Stimulated activated memory B cell treated with anti-CD40 and anti-IgM and Interleukin-4, amounts not matched to agents 10 μg/mL and 1 μg/mL and 100 μg/mL, for 72 hours (primary cell): ENCODE data around the gene MZT2A.
"Not testable (repeated sequence)": the region's sequence is repeated elsewhere in the genome, so short reads cannot be mapped to it uniquely, and the experiment has no call there.

Experiments used
- ATAC-seq: fragments of 150-1000 bp; cut with Tn5 transposase; 2 replicates; pipeline ENCODE4 v1.10.0; 2021
- H3K27ac Mint-ChIP-seq: one replicate; pipeline ENCODE4 v1.8.0; 2022; ENCODE audit warnings: mild to moderate bottlenecking, mixed read lengths
- H3K27me3 Mint-ChIP-seq: one replicate; pipeline ENCODE4 v1.8.0; 2022; ENCODE audit warnings: mixed read lengths
- H3K36me3 Mint-ChIP-seq: one replicate; pipeline ENCODE4 v1.8.0; 2022; ENCODE audit warnings: mixed read lengths
- H3K4me1 Mint-ChIP-seq: one replicate; pipeline ENCODE4 v1.8.0; 2022; ENCODE audit warnings: mixed read lengths
- H3K4me3 Mint-ChIP-seq: one replicate; pipeline ENCODE4 v1.8.0; 2022; ENCODE audit warnings: mild to moderate bottlenecking, moderate library complexity, mixed read lengths
- H3K9me3 Mint-ChIP-seq: one replicate; pipeline ENCODE4 v1.8.0; 2022; ENCODE audit warnings: mixed read lengths

Gene MZT2A

DNA sequence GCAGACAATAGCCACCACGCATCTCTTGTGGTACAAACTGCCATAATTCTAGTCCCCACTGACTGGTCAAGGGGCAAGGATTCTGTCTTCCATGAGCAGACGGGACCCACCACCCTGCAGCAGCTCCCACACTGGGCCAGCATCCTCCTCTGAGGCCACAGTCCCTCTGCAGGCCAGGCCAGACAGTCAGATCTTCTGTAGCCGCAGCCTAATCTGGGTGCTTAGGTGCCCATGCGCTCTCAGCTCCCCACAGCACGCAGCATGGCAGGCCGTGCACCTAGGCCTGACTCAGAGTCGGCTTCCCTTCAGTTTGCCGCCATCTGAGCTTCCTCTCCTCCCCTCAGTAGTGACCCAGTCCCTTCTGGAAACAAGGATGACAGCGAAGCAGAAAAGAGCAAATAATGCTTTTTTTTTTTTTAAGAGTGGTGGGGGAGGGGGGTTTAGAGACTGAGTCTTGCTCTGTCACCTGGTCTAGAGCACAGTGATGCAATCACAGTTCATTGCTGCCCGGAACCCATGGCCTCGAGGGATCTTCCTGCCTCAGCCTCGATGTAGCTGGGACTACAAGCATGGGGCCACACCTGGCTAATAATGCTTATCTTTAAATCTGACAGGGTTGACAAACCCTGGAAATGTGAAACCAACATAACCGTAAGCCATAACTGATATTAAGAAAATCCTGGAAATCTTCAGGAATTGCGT is 5.8 kb downstream of the MZT2A start:
- Mint-ChIP-seq H3K4me1 (peaks cover 32% of the 10 kb centered on the region), H3K36me3 (peaks cover 26% of the 10 kb centered on the region)
- H3K4me3 Mint-ChIP-seq, ATAC-seq, H3K27me3 Mint-ChIP-seq, H3K27ac Mint-ChIP-seq, H3K9me3 Mint-ChIP-seq: not testable (repeated sequence)

DNA sequence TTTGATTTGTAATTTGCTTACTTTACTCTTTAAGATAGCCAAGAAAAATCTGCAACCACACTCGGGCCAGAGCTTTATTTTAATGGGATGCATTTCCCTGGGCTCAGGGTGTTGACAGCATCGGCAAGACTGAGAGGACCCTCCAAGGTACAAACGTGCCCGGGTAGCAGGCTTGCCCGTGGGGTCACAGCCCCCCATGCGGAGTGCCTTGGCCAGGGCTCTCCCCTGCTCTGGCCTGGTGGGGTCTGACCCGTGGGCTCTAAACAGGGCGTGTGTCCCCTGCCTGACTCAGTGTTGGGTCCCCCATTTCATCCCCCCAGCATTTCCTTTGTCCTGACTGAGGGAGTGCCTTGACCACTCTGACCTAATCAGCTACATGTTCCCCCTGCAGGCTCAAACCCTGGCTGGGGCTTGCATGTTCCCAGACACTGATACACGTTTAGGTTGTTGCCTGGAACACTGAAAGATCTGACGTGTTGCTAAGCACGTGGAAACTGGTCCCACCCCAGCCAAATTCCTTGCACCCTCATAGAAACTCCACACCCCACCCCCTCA is 7.2 kb downstream of the MZT2A start:
- not testable (repeated sequence) for H3K9me3 Mint-ChIP-seq, H3K4me3 Mint-ChIP-seq, H3K27me3 Mint-ChIP-seq, ATAC-seq, H3K27ac Mint-ChIP-seq
- Mint-ChIP-seq H3K4me1 (peaks cover 18% of the 10 kb centered on the region), H3K36me3 (peaks cover 21% of the 10 kb centered on the region)

DNA sequence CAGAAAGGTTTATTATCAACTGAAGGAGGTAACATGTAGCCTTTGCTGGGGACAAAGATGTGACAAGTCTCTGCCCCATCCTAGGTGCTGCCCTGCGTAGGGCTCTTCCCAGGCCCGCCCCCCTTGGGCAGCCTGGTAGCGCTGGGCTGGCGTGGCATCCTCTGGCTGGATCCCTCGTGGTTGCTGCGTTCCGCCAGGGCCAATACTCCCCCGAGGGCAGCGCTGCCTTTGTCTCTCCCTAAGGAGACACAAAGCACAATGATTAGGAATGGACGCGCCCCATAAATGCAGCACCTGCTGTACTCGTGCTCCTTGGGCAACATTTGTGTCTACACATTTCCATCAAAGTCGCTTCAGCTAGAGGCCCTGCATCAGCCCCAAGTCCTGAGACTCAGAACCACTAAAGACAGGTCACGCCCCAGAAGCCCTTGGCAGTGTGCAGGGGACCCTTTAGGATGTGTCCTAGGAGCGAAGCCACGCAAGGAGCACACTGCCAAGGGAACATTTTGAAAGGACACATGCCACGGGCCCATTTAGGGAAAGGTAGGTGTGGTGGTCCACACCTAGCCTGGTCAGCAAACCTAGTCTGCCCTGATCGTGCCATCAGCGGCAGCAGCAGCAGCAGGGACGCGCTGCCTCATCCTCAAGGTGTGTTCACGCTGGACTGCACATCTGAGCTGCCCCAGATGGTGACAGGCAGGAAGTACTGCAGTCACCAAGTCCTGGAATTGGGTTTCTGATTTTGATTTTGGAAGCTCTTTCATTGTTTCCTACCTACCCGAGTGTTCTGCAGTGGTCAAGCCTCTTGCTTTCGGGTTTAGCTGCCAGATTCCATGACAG is 8.0 kb downstream of the MZT2A start:
- not testable (repeated sequence) for H3K27me3 Mint-ChIP-seq, H3K9me3 Mint-ChIP-seq, H3K4me3 Mint-ChIP-seq, ATAC-seq, H3K27ac Mint-ChIP-seq
- peaks cover 15% of the 10 kb centered on the region for H3K4me1 Mint-ChIP-seq
- H3K36me3 Mint-ChIP-seq = peaks cover 21% of the 10 kb centered on the region

DNA sequence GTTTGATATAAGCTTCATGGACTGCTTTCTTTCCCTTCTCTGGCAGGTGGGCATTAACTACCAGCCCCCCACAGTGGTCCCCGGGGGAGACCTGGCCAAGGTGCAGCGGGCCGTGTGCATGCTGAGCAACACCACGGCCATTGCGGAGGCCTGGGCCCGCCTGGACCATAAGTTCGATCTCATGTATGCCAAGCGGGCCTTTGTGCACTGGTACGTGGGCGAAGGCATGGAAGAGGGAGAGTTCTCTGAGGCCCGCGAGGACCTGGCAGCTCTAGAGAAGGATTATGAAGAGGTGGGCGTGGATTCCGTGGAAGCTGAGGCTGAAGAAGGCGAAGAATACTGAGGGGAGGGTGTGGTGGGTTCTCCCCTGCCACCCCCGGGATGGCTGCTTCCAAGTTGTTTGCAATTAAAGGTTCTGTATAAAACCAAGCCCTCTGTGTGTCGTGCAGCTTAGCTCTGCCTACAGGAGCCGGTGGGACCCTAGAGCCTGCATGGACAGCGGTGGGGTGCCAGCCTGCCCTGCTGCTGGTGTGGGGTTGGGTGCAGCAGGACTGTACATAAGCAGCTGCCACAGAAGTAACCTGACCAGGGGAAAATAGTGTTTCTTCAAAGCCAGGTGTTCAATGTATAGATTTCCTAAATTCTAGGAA is 9.6 kb downstream of the MZT2A start:
- not testable (repeated sequence) for H3K4me3 Mint-ChIP-seq, H3K27me3 Mint-ChIP-seq, H3K27ac Mint-ChIP-seq, H3K9me3 Mint-ChIP-seq, H3K4me1 Mint-ChIP-seq, ATAC-seq
- peaks cover 14% of the 10 kb centered on the region for H3K36me3 Mint-ChIP-seq

DNA sequence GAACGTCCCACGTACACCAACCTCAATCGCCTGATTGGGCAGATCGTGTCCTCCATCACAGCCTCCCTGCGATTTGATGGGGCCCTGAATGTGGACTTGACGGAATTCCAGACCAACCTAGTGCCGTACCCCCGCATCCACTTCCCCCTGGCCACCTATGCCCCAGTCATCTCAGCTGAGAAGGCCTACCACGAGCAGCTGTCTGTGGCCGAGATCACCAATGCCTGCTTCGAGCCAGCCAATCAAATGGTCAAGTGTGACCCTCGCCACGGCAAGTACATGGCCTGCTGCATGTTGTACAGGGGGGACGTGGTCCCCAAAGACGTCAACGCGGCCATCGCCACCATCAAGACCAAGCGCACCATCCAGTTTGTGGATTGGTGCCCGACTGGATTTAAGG is 11.8 kb downstream of the MZT2A start:
- H3K4me3 Mint-ChIP-seq, H3K27me3 Mint-ChIP-seq, H3K4me1 Mint-ChIP-seq, ATAC-seq, H3K27ac Mint-ChIP-seq, H3K9me3 Mint-ChIP-seq: not testable (repeated sequence)
- peaks cover 19% of the 10 kb centered on the region for H3K36me3 Mint-ChIP-seq

DNA sequence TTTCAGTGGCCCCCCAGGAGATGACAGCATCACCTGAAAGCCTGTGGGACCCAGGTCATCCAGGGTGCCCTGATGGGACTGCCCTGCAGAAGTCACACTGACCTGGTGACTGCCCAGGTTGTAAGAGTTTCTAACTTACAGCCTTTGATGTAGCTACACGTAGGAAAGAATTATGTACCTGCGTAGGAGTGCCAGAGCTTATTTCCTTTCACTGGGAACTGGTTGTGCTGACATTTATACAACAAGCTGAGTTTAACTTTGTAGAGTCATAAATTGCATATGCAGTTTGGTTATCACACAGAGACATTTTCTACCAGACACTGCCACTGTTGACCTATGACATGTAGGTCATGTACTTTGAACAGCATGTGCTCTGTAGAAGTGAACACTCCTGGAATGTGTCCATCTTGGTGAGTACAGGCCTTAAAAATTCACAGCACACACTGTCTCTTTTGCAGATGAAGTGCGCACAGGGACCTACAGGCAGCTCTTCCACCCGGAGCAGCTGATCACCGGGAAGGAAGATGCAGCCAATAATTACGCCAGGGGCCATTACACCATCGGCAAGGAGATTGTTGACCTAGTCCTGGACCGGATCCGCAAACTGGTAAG is 13.2 kb downstream of the MZT2A start:
- not testable (repeated sequence) for ATAC-seq, H3K9me3 Mint-ChIP-seq, H3K4me1 Mint-ChIP-seq, H3K27me3 Mint-ChIP-seq, H3K27ac Mint-ChIP-seq, H3K4me3 Mint-ChIP-seq
- peaks cover 19% of the 10 kb centered on the region for H3K36me3 Mint-ChIP-seq

DNA sequence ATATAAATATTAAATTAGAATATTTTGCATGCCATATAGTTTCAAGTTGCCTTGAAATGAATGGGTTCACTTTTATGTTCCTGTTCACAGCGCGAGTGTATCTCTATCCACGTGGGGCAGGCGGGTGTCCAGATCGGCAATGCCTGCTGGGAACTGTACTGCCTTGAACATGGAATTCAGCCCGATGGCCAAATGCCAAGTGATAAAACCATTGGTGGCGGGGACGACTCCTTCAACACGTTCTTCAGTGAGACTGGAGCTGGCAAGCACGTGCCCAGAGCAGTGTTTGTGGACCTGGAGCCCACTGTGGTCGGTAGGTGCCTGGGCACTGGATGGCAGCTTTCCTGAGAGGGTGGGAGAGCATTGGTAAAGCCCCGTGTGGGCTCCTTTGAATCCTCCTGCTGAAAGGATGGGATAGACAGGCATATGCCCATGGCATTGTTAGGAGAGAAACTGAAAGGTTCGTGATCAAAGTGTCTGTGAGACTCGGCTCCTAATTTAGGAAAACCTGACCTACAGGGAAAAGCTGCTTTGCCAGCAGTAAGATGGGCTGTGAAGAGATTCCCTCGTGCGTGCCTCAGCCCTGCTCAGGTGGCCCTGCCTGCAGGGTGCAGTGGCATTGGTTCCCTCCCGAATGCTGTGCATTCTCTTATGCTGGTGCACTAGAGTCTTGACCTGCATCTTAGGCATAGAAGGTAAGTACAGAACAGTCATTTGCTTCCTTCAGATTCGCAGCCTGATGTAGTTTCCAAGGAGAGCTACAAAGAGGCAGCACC is 13.9 kb downstream of the MZT2A start:
- H3K36me3 Mint-ChIP-seq = peaks cover 15% of the 10 kb centered on the region
- not testable (repeated sequence) for H3K9me3 Mint-ChIP-seq, H3K4me3 Mint-ChIP-seq, H3K27me3 Mint-ChIP-seq, ATAC-seq, H3K4me1 Mint-ChIP-seq, H3K27ac Mint-ChIP-seq

DNA sequence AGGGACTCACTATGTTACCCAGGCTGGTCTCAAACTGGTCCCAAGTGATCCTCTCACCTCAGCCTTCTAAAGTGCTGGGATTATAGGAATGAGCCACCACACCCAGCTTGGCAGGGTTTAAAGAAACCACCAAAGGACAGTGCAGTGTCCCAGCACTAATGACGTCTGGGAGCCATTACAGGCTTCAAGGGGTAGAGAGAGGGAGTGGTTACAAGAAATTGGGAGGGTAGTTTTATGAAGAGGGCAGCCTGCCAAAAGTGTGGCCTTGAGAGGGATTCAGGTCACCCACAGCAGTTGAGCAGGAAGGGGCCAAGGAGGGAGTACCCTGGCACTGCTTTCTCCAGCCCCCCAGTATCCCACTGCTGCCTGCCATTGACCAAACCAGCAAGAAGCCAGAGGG is 15.0 kb downstream of the MZT2A start:
- not testable (repeated sequence) for ATAC-seq, H3K4me1 Mint-ChIP-seq, H3K36me3 Mint-ChIP-seq, H3K27ac Mint-ChIP-seq, H3K27me3 Mint-ChIP-seq, H3K4me3 Mint-ChIP-seq, H3K9me3 Mint-ChIP-seq

DNA sequence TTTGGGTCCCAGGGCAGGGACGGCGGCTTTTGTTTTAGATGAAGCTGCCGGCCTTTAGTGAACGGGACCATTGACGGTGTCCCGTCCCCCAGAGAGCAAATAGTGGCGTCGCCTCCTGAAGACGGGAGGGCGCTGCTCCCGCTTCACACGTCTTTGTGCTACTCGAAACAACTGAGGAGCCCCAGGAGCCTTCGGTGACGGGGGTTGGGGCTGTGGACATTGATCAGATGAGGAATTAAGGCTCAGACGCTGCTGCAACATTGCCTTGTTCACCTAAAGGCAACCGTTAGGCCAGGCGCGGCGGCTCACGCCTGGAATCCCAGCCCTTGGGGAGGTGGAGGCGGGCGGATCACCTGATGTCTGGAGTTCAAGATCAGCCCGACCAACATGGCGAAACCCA is 15.8 kb downstream of the MZT2A start:
- ATAC-seq, H3K36me3 Mint-ChIP-seq, H3K27ac Mint-ChIP-seq: not testable (repeated sequence)

DNA sequence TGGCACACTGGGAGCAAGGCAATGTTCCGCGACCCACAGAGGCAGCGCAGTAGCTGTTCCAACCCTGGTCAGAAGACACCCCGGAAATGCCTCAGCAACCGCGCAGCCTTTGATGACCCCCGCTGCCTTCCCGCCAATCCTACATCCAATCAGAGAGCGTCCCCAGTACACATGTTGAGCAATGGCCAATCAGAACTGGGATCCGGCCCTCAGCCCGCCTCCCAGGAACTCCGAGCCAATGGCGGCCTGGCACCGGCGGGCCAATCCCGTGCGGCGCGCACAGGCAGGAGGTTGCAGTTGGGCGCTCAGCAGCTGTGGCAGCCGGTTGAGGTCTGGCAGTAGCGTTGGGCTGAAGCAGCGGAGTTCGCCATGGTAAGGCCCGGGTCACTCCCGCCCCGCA is 16.4 kb downstream of the MZT2A start, which contains the start of gene TUBA3D:
Gene TUBA3D, plus strand, starts transcription at position 289 of the 400 bp plus-strand sequence. Its CDS starts 81 bp downstream, at position 370.
- Mint-ChIP-seq H3K27ac (no peak within 1 kb of the TSS), H3K4me1 (no peaks in the 10 kb centered on the region), H3K27me3 (no peaks in the 10 kb centered on the region), H3K9me3 (no peaks in the 10 kb centered on the region), H3K4me3 (no peak within 1 kb of the TSS), H3K36me3 (peaks cover 5% of the 10 kb centered on the region)
- no peak for ATAC-seq

More for the DNA sequence above, 15.8 kb downstream of the MZT2A start:
- not testable (repeated sequence) for H3K4me1 Mint-ChIP-seq, H3K9me3 Mint-ChIP-seq, H3K4me3 Mint-ChIP-seq, H3K27me3 Mint-ChIP-seq

DNA sequence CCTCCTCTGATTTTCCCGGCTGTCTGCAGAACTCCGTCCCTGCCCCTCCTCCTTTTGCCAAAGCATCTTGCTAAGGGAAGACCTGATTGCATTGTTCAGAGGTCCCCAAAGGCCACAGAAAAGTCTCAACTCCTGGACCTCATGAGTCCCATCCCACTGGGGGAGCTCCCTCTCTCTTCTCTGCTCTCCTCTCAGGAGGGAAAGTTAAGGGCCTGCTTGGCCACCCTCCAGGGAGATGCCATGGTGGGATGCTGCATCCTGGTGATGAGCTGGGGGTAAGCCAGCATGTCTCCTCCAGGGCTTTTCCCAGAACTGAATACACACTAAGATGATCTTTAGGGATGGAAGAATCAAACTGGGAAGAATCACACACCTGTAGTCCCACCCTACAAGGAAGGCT is 18.9 kb downstream of the MZT2A start:
- H3K27me3 Mint-ChIP-seq, H3K4me3 Mint-ChIP-seq, H3K27ac Mint-ChIP-seq, H3K9me3 Mint-ChIP-seq, ATAC-seq, H3K36me3 Mint-ChIP-seq, H3K4me1 Mint-ChIP-seq: not testable (repeated sequence)

DNA sequence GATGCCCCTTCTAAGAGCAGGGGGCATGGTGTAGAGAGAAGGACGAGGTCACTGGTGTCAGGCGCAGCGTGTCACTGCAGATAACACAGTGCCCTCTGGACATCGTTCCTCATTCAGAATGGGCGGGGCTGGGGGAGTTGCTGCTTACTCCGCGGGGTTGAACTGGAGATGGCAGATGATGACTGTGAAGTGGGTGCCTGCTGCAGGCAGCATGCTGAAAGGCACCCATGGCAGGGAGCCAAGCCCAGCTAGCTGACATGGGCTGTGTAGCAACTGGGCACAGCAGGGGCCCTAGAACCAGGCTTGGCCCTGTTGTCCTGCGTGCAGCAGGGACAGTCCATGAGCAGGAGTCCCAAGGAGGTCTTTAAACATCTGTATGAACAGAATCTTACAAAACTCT is 20.6 kb downstream of the MZT2A start:
- not testable (repeated sequence) for H3K4me3 Mint-ChIP-seq, H3K27me3 Mint-ChIP-seq, ATAC-seq, H3K4me1 Mint-ChIP-seq, H3K27ac Mint-ChIP-seq, H3K9me3 Mint-ChIP-seq, H3K36me3 Mint-ChIP-seq

DNA sequence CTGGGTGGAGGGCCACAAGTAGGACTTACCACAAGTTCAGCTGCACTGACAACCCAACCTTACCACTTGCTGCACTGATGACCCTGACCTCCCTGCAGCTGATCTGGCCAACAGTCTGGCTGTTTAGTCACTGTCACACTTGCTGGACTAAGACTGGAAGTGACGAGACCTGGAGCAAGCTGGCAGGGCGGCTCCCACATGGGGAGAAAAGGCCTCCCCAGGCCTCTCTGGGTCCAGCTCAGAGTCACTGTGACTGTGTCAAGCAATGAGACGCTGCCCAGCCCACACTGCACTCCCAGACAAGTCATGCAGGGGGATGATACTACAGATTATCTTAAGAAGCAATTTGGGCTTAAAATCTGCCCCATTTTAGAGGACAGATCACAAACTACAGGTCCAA is 21.3 kb downstream of the MZT2A start:
- not testable (repeated sequence) for H3K4me1 Mint-ChIP-seq, H3K36me3 Mint-ChIP-seq, H3K9me3 Mint-ChIP-seq, H3K27me3 Mint-ChIP-seq, H3K27ac Mint-ChIP-seq, ATAC-seq, H3K4me3 Mint-ChIP-seq

DNA sequence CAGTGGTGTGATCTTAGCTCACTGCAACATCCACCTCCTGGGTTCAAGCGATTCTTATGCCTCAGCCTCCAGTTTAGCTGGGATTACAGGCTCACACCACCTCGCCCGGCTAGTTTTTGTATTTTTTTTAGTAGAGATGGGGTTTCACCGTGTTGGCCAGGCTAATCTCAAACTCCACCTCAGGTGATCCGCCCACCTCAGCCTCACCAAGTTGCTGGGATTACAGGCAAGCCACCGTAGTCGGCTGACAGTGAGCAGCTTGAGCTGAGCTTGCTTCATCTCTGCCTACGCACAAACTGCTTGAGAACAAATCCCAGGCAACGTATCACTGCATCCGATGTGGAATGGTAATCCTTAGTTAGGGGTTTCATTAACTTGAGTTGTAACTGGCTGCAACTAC is 24.5 kb downstream of the MZT2A start:
- H3K9me3 Mint-ChIP-seq = not testable (repeated sequence)

More for the DNA sequence above, 24.5 kb downstream of the MZT2A start:
- not testable (repeated sequence) for H3K27ac Mint-ChIP-seq, H3K4me1 Mint-ChIP-seq, H3K36me3 Mint-ChIP-seq, ATAC-seq, H3K4me3 Mint-ChIP-seq, H3K27me3 Mint-ChIP-seq
